Endothelial cell of umbilical vein (primary cell): ENCODE results near the gene ZNF322.

Experiments used
- CTCF ChIP-seq, 2 donors: IDR thresholded peaks; 1 replicate in 1 of 2; 2 replicates in 1 of 2; pipeline ENCODE4 v1.5.1; 2011; ENCODE audit warnings: low read length in 2 of 2, mild to moderate bottlenecking in 2 of 2, moderate library complexity in 2 of 2, control low read depth in 1 of 2, inconsistent platforms in 1 of 2, low read depth in 1 of 2; ENCODE audit not compliant: insufficient read depth in 1 of 2; ENCODE audit errors: extremely low read depth in 1 of 2
- POLR2A ChIP-seq: IDR thresholded peaks from 2 replicates; pipeline ENCODE4 v1.6.1; 2012; ENCODE audit warnings: low read depth, mild to moderate bottlenecking, control low read depth, low read length
- POLR2AphosphoS5 ChIP-seq: IDR thresholded peaks from 2 replicates; pipeline ENCODE4 v1.6.1; 2012; ENCODE audit warnings: low read depth, mild to moderate bottlenecking, control low read depth, low read length, moderate library complexity; ENCODE audit not compliant: insufficient read depth
- TF ChIP-seq, protein P1 (sequence below): IDR thresholded peaks from 2 replicates; pipeline ENCODE4 v1.6.1; 2011; ENCODE audit not compliant: insufficient read depth, insufficient read length

- no peak for TF ChIP-seq CTCF (IDR thresholded peaks at IDR 0.05; ENCODE audit: extremely low read depth in 1 of 2, insufficient read depth in 1 of 2, low read depth in 1 of 2, low read length in 2 of 2)
- TF ChIP-seq POLR2A, result no peak
- TF ChIP-seq POLR2AphosphoS5, result no peak
- TF ChIP-seq, protein P1, sequence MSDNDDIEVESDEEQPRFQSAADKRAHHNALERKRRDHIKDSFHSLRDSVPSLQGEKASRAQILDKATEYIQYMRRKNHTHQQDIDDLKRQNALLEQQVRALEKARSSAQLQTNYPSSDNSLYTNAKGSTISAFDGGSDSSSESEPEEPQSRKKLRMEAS, result no peak
Measured at GRCh38 chr6:26653007-26653406, 6.5 kb downstream of the ZNF322 start.
